ENCODE results near the gene TTC39A.
A peak's percentile ranks its signal among the peaks of the same experiment; 100 is the strongest.
"Not testable (repeated sequence)": the region's sequence is repeated elsewhere in the genome, so short reads cannot be mapped to it uniquely, and the experiment has no call there.

The TTC39A gene

GRCh38 chr1:51263147-51263877 is 67.0 kb downstream of the TTC39A start:
- DNase-seq = no peak

GRCh38 chr1:51255331-51255730 is 75.0 kb downstream of the TTC39A start:
- DNase-seq = no peak

- no peak for DNase-seq
These were observed 76.7 kb downstream of the TTC39A start for GRCh38 chr1:51253691-51254090.

- no peak for DNase-seq
These were observed 78.0 kb downstream of the TTC39A start for GRCh38 chr1:51252366-51252765.

- DNase-seq = not testable (repeated sequence)
These were observed 79.2 kb downstream of the TTC39A start for GRCh38 chr1:51251165-51251564.

- not testable (repeated sequence) for DNase-seq
These were observed 79.6 kb downstream of the TTC39A start for GRCh38 chr1:51250729-51251128.

GRCh38 chr1:51249445-51249844 is 80.9 kb downstream of the TTC39A start:
- DNase-seq = no peak

- DNase-seq = no peak
These were observed 82.9 kb downstream of the TTC39A start for GRCh38 chr1:51247499-51247898.

- no peak for DNase-seq
These were observed 83.3 kb downstream of the TTC39A start for GRCh38 chr1:51247022-51247421.

GRCh38 chr1:51242546-51242945 is 87.8 kb downstream of the TTC39A start:
- no peak for DNase-seq

GRCh38 chr1:51241119-51241518 is 89.2 kb downstream of the TTC39A start:
- DNase-seq = no peak

- DNase-seq = no peak
These were observed 90.3 kb downstream of the TTC39A start for GRCh38 chr1:51240084-51240483.

GRCh38 chr1:51238034-51238403 is 92.3 kb downstream of the TTC39A start:
- peak; percentile 61 for DNase-seq

- no peak for DNase-seq
These were observed 92.9 kb downstream of the TTC39A start for GRCh38 chr1:51237351-51238033.
